GM19463 (cell line): Measurements from ENCODE around the gene TPP2.

Experiments
- ATAC-seq: cut with Tn5 transposase; IDR thresholded peaks from one replicate; pipeline ENCODE4 v1.9.1; 2021; ENCODE audit warnings: mild to moderate bottlenecking, moderate library complexity; ENCODE audit not compliant: unreplicated experiment

Gene TPP2

GRCh38 chr13:102593466-102593865 lies 3.3 kb upstream of the TPP2 start:
- ATAC-seq, result no peak

- ATAC-seq, result peak; percentile 14
Measured at GRCh38 chr13:102597029-102597961, 509 bp downstream of the TPP2 start.

DNA sequence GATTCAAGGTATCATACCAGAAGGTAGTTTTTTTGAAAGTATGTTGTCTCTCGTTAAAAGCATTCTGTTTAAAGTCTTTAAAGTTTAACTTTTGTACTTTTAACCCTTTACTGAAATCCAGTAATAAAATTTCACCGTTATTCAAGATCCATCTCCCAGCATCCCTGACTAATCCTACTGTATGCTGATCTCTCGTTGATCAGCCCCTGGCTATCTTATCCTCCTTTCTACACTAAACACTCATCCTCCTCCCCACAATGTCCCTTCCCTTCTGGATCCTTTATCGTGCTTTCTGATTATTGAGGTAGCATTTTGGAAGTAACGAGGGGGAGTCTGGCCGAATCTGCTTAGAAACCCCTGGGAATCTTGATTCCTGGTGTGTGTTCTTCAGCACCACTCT lies 1.3 kb downstream of the TPP2 start:
- ATAC-seq, result no peak

DNA sequence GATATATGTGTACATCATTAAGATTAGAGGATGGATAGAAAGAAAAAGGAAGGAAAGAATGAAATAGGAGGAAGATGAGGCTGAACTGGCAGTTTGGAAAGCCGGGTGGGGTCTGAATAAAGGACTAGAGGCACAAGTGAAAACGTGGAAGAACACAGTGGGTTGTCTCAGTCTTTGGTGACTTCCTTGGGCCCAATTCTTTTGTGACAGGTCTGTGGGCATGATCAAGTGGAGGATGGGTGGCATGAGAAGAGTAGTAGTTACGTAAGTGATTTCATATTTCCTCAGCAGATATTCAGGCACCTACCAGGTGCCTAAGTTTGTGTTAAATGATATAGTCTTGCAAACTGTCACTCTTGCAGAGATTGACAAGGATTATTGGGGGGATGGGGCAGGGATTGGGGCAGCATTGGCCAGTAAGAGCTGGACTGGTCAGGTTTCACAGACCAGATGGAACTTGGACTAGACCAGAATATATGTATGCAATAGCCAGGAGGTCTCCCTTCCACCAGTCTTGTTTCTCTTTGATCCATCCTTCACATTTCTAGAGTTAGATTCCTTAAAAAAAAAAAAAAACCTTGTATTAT lies 2.7 kb downstream of the TPP2 start:
- ATAC-seq, result no peak

GRCh38 chr13:102606537-102607309 lies 9.9 kb downstream of the TPP2 start:
- ATAC-seq, result no peak

DNA sequence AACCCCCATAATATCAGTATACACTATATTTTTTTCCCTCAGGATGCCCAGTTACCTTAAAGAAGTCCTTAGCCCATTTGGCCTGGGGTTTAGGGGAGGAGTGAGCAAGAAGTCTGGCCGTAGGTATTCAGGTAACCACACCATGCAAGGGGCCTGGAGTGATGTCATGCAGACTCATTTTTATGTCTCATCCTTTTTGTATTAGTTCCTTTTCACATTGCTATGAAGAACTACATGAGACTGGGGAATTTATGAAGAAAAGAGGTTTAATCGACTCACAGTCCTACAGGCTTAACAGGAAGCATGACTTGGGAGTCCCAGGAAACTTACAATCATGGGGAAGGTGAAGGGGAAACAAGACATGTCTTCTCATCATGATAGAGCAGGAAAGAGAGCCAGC lies 12.2 kb downstream of the TPP2 start:
- ATAC-seq, result no peak

DNA sequence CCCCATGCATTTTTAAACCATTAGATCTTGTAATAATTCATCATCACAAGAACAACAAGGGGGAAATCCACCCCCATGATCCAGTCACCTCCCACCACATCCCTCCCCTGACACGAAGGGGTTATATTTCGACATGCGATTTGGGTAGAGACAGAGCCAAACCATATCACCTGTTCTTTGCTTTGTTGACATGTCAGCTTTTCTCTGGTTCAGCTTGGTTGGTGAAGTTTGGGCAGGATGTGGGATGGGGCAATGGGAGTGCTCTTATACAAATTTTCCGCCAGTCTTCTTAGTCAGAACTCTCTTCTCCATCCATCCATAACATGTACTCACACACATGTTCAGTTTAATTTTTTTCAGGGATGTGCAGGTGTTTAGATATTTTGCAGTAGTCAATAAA lies 12.9 kb downstream of the TPP2 start:
- ATAC-seq, result no peak

GRCh38 chr13:102610296-102610895 lies 13.6 kb downstream of the TPP2 start:
- no peak for ATAC-seq

DNA sequence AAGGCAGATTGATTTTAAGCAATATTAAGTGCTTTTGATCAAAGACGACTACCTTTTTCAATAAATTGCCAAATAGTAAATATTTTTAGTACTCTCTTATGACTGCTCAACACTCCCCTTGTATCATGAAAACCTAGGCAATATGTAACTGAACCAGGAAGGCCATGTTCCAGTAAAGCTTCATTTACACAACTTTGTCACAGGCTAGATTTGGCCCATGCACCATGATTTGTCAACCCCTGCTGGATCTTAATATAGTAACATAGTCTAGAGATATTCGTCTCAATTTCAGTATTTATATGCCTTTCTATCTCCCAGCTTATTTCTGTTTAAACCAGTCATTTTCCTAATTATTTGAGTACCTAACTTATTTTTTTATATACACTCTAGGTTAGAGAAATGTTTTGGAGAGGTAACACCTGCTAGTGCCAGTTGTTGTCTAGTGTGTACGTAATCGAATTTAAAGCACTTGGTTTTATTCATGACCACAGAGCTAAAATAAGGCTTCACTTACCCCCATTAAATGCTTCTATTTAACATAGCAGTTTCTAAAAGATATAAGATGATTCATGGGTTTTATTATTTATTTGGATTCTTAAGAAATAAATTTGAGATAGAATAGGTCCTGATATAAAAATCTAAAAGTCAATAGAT lies 21.0 kb downstream of the TPP2 start:
- ATAC-seq, result no peak

- ATAC-seq, result no peak
Measured at GRCh38 chr13:102620516-102620915, 23.7 kb downstream of the TPP2 start.

- no peak for ATAC-seq
Measured at GRCh38 chr13:102626928-102627327, 30.1 kb downstream of the TPP2 start.

DNA sequence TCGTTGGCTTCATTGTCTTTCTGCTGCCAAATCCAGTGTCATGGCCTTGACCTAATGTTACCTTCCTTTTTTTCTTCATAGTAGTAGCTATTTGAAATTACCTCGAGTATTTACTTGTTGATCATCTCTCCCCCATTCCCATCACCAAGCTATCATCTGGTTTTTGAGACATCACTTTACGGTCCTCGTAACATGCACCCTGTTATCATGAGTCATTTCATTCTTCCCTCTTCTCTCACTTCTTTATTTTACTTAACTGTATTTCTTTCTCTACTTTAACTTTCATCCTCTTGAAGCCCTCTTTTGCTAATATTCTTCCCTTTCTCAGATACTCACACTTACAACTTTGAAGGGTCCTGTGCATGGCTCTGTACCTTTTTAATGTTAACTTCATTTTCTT lies 31.8 kb downstream of the TPP2 start:
- no peak for ATAC-seq

- ATAC-seq, result no peak
Measured at GRCh38 chr13:102631198-102631597, 34.4 kb downstream of the TPP2 start.

- no peak for ATAC-seq
Measured at GRCh38 chr13:102638741-102639140, 42.0 kb downstream of the TPP2 start.

DNA sequence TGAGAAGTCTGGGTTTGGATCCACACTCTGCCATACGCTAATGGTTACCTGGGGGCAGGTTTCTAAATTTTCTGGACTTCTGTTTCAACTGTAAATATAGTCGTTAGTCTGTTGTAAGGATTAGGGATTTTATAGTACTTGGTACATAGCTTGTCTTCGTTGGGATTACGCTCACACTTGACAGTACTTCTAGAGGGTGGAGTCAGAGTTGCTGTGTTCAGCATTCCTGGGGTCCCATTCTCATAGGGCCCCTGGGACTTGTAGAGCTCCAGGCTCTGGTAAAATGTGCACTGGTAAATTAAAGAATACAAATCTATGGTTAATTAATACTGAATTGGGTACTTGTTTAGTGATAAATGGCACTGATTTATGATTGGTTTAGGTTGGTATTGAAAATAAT lies 45.2 kb downstream of the TPP2 start:
- ATAC-seq, result no peak

DNA sequence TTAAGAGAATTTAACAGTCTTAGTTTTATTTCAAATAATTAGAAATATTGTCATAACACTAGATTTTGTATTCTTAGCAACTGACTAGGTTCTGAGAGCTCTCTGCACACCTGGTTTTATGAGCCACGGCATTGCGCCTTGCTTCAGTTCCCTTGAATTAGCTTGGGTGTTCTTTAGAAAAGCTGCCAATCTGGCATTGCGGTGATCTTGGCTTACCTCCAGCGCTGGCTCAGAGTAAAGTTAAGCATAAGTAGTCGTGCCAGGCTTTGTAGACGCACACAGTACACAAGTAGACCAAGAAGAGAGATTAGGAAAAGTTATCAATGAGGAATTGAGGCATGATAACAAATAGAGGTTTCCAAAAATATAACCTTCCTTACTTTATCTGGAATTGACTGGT lies 45.7 kb downstream of the TPP2 start:
- no peak for ATAC-seq

DNA sequence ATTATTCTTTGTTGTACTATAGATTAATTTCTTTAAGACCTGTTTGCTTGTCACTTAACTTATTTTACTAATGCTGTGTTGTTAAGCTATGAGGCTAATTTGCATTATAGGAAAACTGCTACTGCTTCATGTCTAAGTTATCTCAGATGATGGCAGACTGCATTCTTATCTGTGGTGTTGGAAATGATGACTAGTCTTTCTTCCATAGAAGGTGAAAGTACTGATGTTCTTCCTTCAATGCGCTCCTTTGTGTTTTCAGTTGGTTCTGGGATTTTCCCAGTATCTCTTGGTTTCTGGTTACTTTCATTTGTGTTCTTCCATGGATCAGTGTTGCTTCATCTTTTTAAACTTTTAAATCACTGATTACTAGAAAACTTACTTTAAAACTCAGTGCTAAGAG lies 46.9 kb downstream of the TPP2 start:
- no peak for ATAC-seq

GRCh38 chr13:102645701-102646100 lies 48.9 kb downstream of the TPP2 start:
- no peak for ATAC-seq

GRCh38 chr13:102648046-102648445 lies 51.3 kb downstream of the TPP2 start:
- no peak for ATAC-seq

- no peak for ATAC-seq
Measured at GRCh38 chr13:102650444-102650843, 53.7 kb downstream of the TPP2 start.

DNA sequence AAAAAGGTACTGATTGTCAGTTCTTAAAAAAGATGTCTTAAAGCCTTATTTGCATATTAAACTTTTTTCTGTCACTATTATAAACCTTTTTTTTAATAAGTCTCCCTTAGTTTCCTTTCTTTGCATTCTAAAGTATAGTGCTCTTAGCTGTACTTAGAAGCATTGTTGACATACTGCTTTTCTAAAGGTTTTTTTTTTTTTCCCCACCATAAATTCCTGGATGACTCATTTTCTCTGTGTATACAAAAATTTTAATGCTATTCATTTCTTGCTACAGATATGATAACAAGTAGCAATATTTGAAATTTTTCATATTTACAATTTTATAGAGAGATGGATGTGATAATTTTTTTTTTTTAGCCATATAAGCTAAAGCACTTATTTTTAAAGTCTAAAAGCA lies 54.6 kb downstream of the TPP2 start:
- no peak for ATAC-seq
